ENCODE measurements around the gene ZNF608.

Gene ZNF608

GRCh38 chr5:124700333-124700732, 46.1 kb downstream of the ZNF608 start:
- no peak for TF ChIP-seq SPI1 (IDR thresholded peaks at IDR 0.05; ENCODE audit: borderline replicate concordance, low read depth)
- H3K27ac ChIP-seq (replicated peaks), result no peak overlapping the region
- no peak overlapping the region for H3K4me3 ChIP-seq (replicated peaks; ENCODE audit: insufficient read depth, low read length)
- no peaks in the 10 kb centered on the region for H3K27me3 ChIP-seq (ENCODE audit: insufficient read depth, poor library complexity, severe bottlenecking)
- DNase-seq (ENCODE audit: low read depth in 1 of 2, low spot score in 1 of 2), result no peak

- no peaks in the 10 kb centered on the region for H3K27me3 ChIP-seq (ENCODE audit: insufficient read depth, poor library complexity, severe bottlenecking)
- H3K27ac ChIP-seq (replicated peaks), result no peak overlapping the region
- no peak for DNase-seq (ENCODE audit: low read depth in 1 of 2, low spot score in 1 of 2)
- TF ChIP-seq CTCF (IDR thresholded peaks at IDR 0.05; ENCODE audit: insufficient read depth, low read length) (no peak), POLR2AphosphoS5 (IDR thresholded peaks at IDR 0.05; ENCODE audit: low read depth) (no peak)
- no peak overlapping the region for H3K4me3 ChIP-seq (replicated peaks; ENCODE audit: insufficient read depth, low read length)
Measured at GRCh38 chr5:124698770-124699169, 47.7 kb downstream of the ZNF608 start.

- TF ChIP-seq POLR2AphosphoS5 (IDR thresholded peaks at IDR 0.05; ENCODE audit: low read depth) (no peak), SPI1 (IDR thresholded peaks at IDR 0.05; ENCODE audit: borderline replicate concordance, low read depth) (no peak), REST (IDR thresholded peaks at IDR 0.05; ENCODE audit: insufficient replicate concordance, low read depth) (no peak), GABPA (IDR thresholded peaks at IDR 0.05; ENCODE audit: low read depth) (no peak), CTCF (IDR thresholded peaks at IDR 0.05; ENCODE audit: insufficient read depth, low read length) (no peak)
- Histone ChIP-seq H3K27me3 (ENCODE audit: insufficient read depth, poor library complexity, severe bottlenecking) (no peaks in the 10 kb centered on the region), H3K4me3 (replicated peaks; ENCODE audit: insufficient read depth, low read length) (no peak overlapping the region), H3K27ac (replicated peaks) (no peak overlapping the region)
- DNase-seq (ENCODE audit: low read depth in 1 of 2, low spot score in 1 of 2), result no peak
Measured at GRCh38 chr5:124697933-124698591, 48.4 kb downstream of the ZNF608 start.

- H3K27me3 ChIP-seq (ENCODE audit: insufficient read depth, poor library complexity, severe bottlenecking), result no peaks in the 10 kb centered on the region
- H3K4me3 ChIP-seq (replicated peaks; ENCODE audit: insufficient read depth, low read length), result no peak overlapping the region
- no peak overlapping the region for H3K27ac ChIP-seq (replicated peaks)
- TF ChIP-seq REST (IDR thresholded peaks at IDR 0.05; ENCODE audit: insufficient replicate concordance, low read depth) (no peak), GABPA (IDR thresholded peaks at IDR 0.05; ENCODE audit: low read depth) (no peak), CTCF (IDR thresholded peaks at IDR 0.05; ENCODE audit: insufficient read depth, low read length) (no peak), POLR2AphosphoS5 (IDR thresholded peaks at IDR 0.05; ENCODE audit: low read depth) (no peak), SPI1 (IDR thresholded peaks at IDR 0.05; ENCODE audit: borderline replicate concordance, low read depth) (no peak)
- DNase-seq (ENCODE audit: low read depth in 1 of 2, low spot score in 1 of 2), result no peak
Measured at GRCh38 chr5:124697501-124697900, 48.9 kb downstream of the ZNF608 start.

Measured in HL-60 (cell line).